GM12878 (cell line): Measurements from ENCODE around the gene CHMP4A.
A peak's percentile ranks its signal among the peaks of the same experiment; 100 is the strongest.

Source experiments
- CREB1 ChIP-seq: IDR thresholded peaks from 2 replicates; pipeline ENCODE4 v1.6.1; 2012; ENCODE audit warnings: low read depth, mild to moderate bottlenecking, inconsistent platforms
- CTCF ChIP-seq, 3 experiments: IDR thresholded peaks in 2 of 3; conservative IDR thresholded peaks in 1 of 3; 2 replicates each; pipeline ENCODE4 v1.5.1; 2011; ENCODE audit warnings: low read depth in 3 of 3, low read length in 3 of 3, mild to moderate bottlenecking in 3 of 3, control low read depth in 2 of 3, moderate library complexity in 2 of 3, inconsistent platforms in 1 of 3, mixed read lengths in 1 of 3; ENCODE audit not compliant: control insufficient read depth in 2 of 3, insufficient read depth in 1 of 3; ENCODE audit errors: extremely low read depth in 1 of 3
- ELK1 ChIP-seq: IDR thresholded peaks from 2 replicates; pipeline ENCODE4 v1.6.1; 2012; ENCODE audit warnings: low read depth, low read length, improper control_type of control experiment
- EP300 ChIP-seq, 2 experiments: fragments of 150-350 bp in 1 of 2; IDR thresholded peaks; 2 replicates each; pipeline ENCODE4 v1.6.1; 2011 to 2012; ENCODE audit warnings: low read depth in 2 of 2, low read length in 2 of 2, borderline replicate concordance in 1 of 2, improper control_type of control experiment in 1 of 2, inconsistent platforms in 1 of 2; ENCODE audit not compliant: control insufficient read depth in 1 of 2
- IKZF2 ChIP-seq, 2 experiments: fragments of 450-650 bp; IDR thresholded peaks; 2 replicates each; pipeline ENCODE4 v1.6.1; 2017; ENCODE audit warnings: mild to moderate bottlenecking in 2 of 2, moderate library complexity in 2 of 2
- MYC ChIP-seq: IDR thresholded peaks from 2 replicates; pipeline ENCODE4 v1.6.1; 2011; ENCODE audit warnings: mild to moderate bottlenecking, low read length, moderate library complexity, inconsistent platforms; ENCODE audit not compliant: insufficient read depth, insufficient replicate concordance, insufficient read length, severe bottlenecking
- POLR2A ChIP-seq: IDR thresholded peaks from 2 replicates; pipeline ENCODE4 v1.6.1; 2011; ENCODE audit warnings: low read depth, mild to moderate bottlenecking, low read length
- POLR2AphosphoS5 ChIP-seq: IDR thresholded peaks from 2 replicates; pipeline ENCODE4 v1.6.1; 2011; ENCODE audit warnings: mild to moderate bottlenecking, low read length, inconsistent platforms
- RFX5 ChIP-seq: IDR thresholded peaks from 2 replicates; pipeline ENCODE4 v1.6.1; 2011; ENCODE audit warnings: low read depth, low read length, improper control_type of control experiment

- TF ChIP-seq IKZF2 (IDR thresholded peaks at IDR 0.05), result no peak
- TF ChIP-seq RFX5, result no peak
- no peak for TF ChIP-seq MYC
- no peak for TF ChIP-seq POLR2A
- TF ChIP-seq EP300 (IDR thresholded peaks at IDR 0.05; ENCODE audit: borderline replicate concordance in 1 of 2, control insufficient read depth in 1 of 2, low read depth in 2 of 2, low read length in 2 of 2), result no peak
- TF ChIP-seq CTCF (IDR thresholded peaks at IDR 0.05 in 2 of 3, conservative IDR thresholded peaks at IDR 0.05 in 1 of 3; ENCODE audit: control insufficient read depth in 2 of 3, extremely low read depth in 1 of 3, insufficient read depth in 1 of 3, low read depth in 3 of 3, low read length in 3 of 3), result no peak
- TF ChIP-seq CREB1, result no peak
- peak; percentile 34 for TF ChIP-seq POLR2AphosphoS5
- TF ChIP-seq ELK1, result no peak
Observed at GRCh38 chr14:24182110-24182882, 31.0 kb downstream of the CHMP4A start.
